IMR-90 (cell line): ENCODE results near the gene PARP6. TPM values are rescaled to one million over a fixed set of nuclear protein-coding genes. Genes with fewer than 3 reads are reported as not detected.

ENCODE experiments used
- ATAC-seq: fragments of 200-7000 bp; cut with Tn5 transposase; 2 replicates; pipeline ENCODE4 v1.9.1; 2020; ENCODE audit warnings: low read depth, mild to moderate bottlenecking, moderate library complexity
- BruUV-seq: library from RNA; stranded (reverse); fragments of 400-500 nt; replicated peaks from 2 replicates; lab custom pipeline; 2021; lab: Mats Ljungman, UMichigan
- CTCF ChIA-PET: fragments of 300-600 bp; formaldehyde crosslinking; extraction: SDS; loops from one replicate; lab custom pipeline; 2021; ENCODE audit warnings: antibody characterized with exemption; lab: Yijun Ruan, JAX
- POLR2A ChIA-PET: fragments of 300-600 bp; sonication (Branson Sonifier 250); formaldehyde crosslinking; loops from one replicate; lab custom pipeline; 2022; ENCODE audit warnings: antibody characterized with exemption; ENCODE audit not compliant: unreplicated experiment; lab: Charles Lee
- DNase-seq: peaks from one replicate; pipeline ENCODE4 v3.0.0; 2013
- H2AFZ ChIP-seq: replicated peaks from 2 replicates; pipeline ENCODE3; 2013; ENCODE audit warnings: low read length, mild to moderate bottlenecking; ENCODE audit not compliant: poor library complexity
- H2AK5ac ChIP-seq: 2 replicates; pipeline ENCODE4 v1.6.1; 2013; ENCODE audit warnings: low read depth, low read length, inconsistent platforms
- H2AK9ac ChIP-seq: replicated peaks from 2 replicates; pipeline ENCODE3; 2013; ENCODE audit warnings: mild to moderate bottlenecking, low read depth, low read length, moderate library complexity; ENCODE audit not compliant: poor library complexity
- H2BK120ac ChIP-seq: 2 replicates; pipeline ENCODE4 v1.6.1; 2013; ENCODE audit warnings: low read depth, low read length, inconsistent platforms
- H2BK15ac ChIP-seq: 3 replicates; pipeline ENCODE4 v1.6.1; 2013; ENCODE audit warnings: low read depth, low read length, inconsistent platforms
- H2BK20ac ChIP-seq: 2 replicates; pipeline ENCODE4 v1.6.1; 2013; ENCODE audit warnings: low read depth, mild to moderate bottlenecking, inconsistent platforms, low read length, moderate library complexity
- H2BK5ac ChIP-seq: 2 replicates; pipeline ENCODE4 v1.6.1; 2013; ENCODE audit warnings: mild to moderate bottlenecking, low read depth, low read length, inconsistent platforms; ENCODE audit not compliant: poor library complexity, severe bottlenecking
- H3K14ac ChIP-seq: replicated peaks from 2 replicates; pipeline ENCODE4 v1.6.1; 2013; ENCODE audit warnings: low read depth, low read length, inconsistent platforms
- H3K18ac ChIP-seq: 2 replicates; pipeline ENCODE4 v1.6.1; 2013; ENCODE audit warnings: low read depth, low read length, control low read depth
- H3K23ac ChIP-seq: 2 replicates; pipeline ENCODE4 v1.6.1; 2013; ENCODE audit warnings: low read depth, low read length, inconsistent platforms
- H3K27ac ChIP-seq: 2 replicates; pipeline ENCODE4 v1.5.1; 2013; ENCODE audit warnings: mild to moderate bottlenecking, control low read depth, low read length; ENCODE audit not compliant: insufficient read depth
- H3K27me3 ChIP-seq: 2 replicates; pipeline ENCODE4 v1.6.1; 2013; ENCODE audit warnings: low read length; ENCODE audit not compliant: control insufficient read depth, insufficient read depth
- H3K36me3 ChIP-seq: 2 replicates; pipeline ENCODE4 v1.6.1; 2013; ENCODE audit warnings: low read length, mixed read lengths; ENCODE audit not compliant: control insufficient read depth, insufficient read depth
- H3K4ac ChIP-seq: 2 replicates; pipeline ENCODE4 v1.6.1; 2013; ENCODE audit warnings: low read depth, low read length, inconsistent platforms
- H3K4me1 ChIP-seq: 2 replicates; pipeline ENCODE4 v1.6.1; 2013; ENCODE audit warnings: low read length, mixed read lengths; ENCODE audit not compliant: control insufficient read depth, insufficient read depth
- H3K4me2 ChIP-seq: 2 replicates; pipeline ENCODE4 v1.6.1; 2013; ENCODE audit warnings: low read depth, mild to moderate bottlenecking, control low read depth, low read length, moderate library complexity
- H3K4me3 ChIP-seq: 2 replicates; pipeline ENCODE4 v1.5.1; 2013; ENCODE audit warnings: low read depth, mild to moderate bottlenecking, control low read depth, low read length, moderate library complexity; ENCODE audit not compliant: insufficient read depth
- H3K56ac ChIP-seq: 2 replicates; pipeline ENCODE4 v1.6.1; 2013; ENCODE audit warnings: low read length, inconsistent platforms; ENCODE audit not compliant: insufficient read depth; ENCODE audit errors: extremely low read depth
- H3K79me1 ChIP-seq, 2 experiments: 2 replicates each; pipeline ENCODE4 v1.6.1; 2013; ENCODE audit warnings: low read length in 2 of 2, inconsistent platforms in 1 of 2, low read depth in 1 of 2
- H3K9ac ChIP-seq: 2 replicates; pipeline ENCODE4 v1.6.1; 2013; ENCODE audit warnings: low read depth, low read length, control low read depth
- H3K9me1 ChIP-seq: 2 replicates; pipeline ENCODE4 v1.6.1; 2013; ENCODE audit warnings: low read length, inconsistent platforms; ENCODE audit not compliant: insufficient read depth
- H3K9me3 ChIP-seq: 2 replicates; pipeline ENCODE4 v1.6.1; 2013; ENCODE audit warnings: low read length; ENCODE audit not compliant: control insufficient read depth, insufficient read depth
- H4K20me1 ChIP-seq: 2 replicates; pipeline ENCODE4 v1.6.1; 2013; ENCODE audit warnings: low read length, inconsistent platforms; ENCODE audit not compliant: insufficient read depth
- H4K5ac ChIP-seq: 2 replicates; pipeline ENCODE4 v1.6.1; 2013; ENCODE audit warnings: mild to moderate bottlenecking, low read depth, low read length, control low read depth
- H4K8ac ChIP-seq, 2 experiments: 2 replicates each; pipeline ENCODE4 v1.6.1; 2013; ENCODE audit warnings: low read depth in 2 of 2, low read length in 2 of 2, control low read depth in 1 of 2, inconsistent platforms in 1 of 2
- H4K91ac ChIP-seq: 2 replicates; pipeline ENCODE4 v1.6.1; 2013; ENCODE audit warnings: low read depth, low read length, inconsistent platforms; ENCODE audit not compliant: insufficient read depth
- CEBPB ChIP-seq: IDR thresholded peaks from 2 replicates; pipeline ENCODE4 v1.6.1; 2012; ENCODE audit warnings: low read depth, low read length, improper control_type of control experiment
- MAZ ChIP-seq: IDR thresholded peaks from 2 replicates; pipeline ENCODE4 v1.6.1; 2012; ENCODE audit warnings: low read depth, mild to moderate bottlenecking, low read length, improper control_type of control experiment, moderate library complexity, borderline replicate concordance
- WGBS, 2 experiments: methylation state at CpG; one replicate each; pipeline versions ENCODE4 v1.1.5 to v1.1.7; 2013; ENCODE audit warnings: missing lambda C conversion rate in 2 of 2; ENCODE audit not compliant: insufficient read length in 1 of 2; ENCODE audit errors: extremely low coverage in 2 of 2; 5-methylcytosine and 5-hydroxymethylcytosine counted together
- dilution Hi-C: fragments of 300-500 bp; cut with HindIII; formaldehyde crosslinking; loops from one replicate; pipeline ENCODE4 v1.14.3; 2018; ENCODE audit warnings: low sequenced_read_pairs; ENCODE audit not compliant: unreplicated experiment
- in situ Hi-C: fragments of 300-500 bp; cut with MboI; formaldehyde crosslinking; loops from 3 replicates; pipeline ENCODE4 v1.14.3; 2019; ENCODE audit warnings: low sequenced_read_pairs, inconsistent platforms, mixed read lengths
- intact Hi-C: fragments of 100-400 bp; cut with micrococcal nuclease; formaldehyde crosslinking; loops from 2 replicates; pipeline ENCODE4 v1.10.0; 2022
- polyA plus RNA-seq, 3 experiments: library from polyadenylated mRNA; depleted of rRNA; stranded (reverse); fragments of >200 nt; gene quantifications; 2 replicates each; pipeline ENCODE4 v1.2.3, GENCODE V29; 2012; ENCODE audit warnings: low replicate concordance in 1 of 3
- total RNA-seq: library from RNA; depleted of rRNA; stranded (reverse); fragments of >200 nt; gene quantifications from 2 replicates; pipeline ENCODE4 v1.2.3, GENCODE V29; 2012

PARP6 gene
- total and polyA plus RNA-seq, 2 of the 4 experiments (the other 2 are of a cell fraction): 13.4 to 45.1 TPM

GRCh38 chr15:72252663-72253299, 19.6 kb downstream of the PARP6 start:
- Histone ChIP-seq H4K5ac (no peak overlapping the region), H3K56ac (no peak overlapping the region), H3K79me1 (peaks cover 3 to 4% of the 10 kb centered on the region in 2 experiments; a peak in 2 of 4 replicates), H2BK15ac (no peak overlapping the region), H3K9me1 (peaks cover 3% of the 10 kb centered on the region; the same call in 1 of the 2 replicates), H3K4me2 (no peak overlapping the region), H3K4me3 (no peak overlapping the region), H3K14ac (no peak overlapping the region), H4K8ac (no peak overlapping the region), H2BK120ac (no peak overlapping the region), H2BK20ac (no peak overlapping the region), H3K23ac (no peak overlapping the region), H2AK9ac (no peak overlapping the region), H3K4me1 (no peaks in the 10 kb centered on the region), H3K36me3 (peaks cover 47% of the 10 kb centered on the region), H2BK5ac (no peak overlapping the region), H3K9me3 (no peaks in the 10 kb centered on the region), H3K18ac (no peak overlapping the region), H3K27me3 (no peaks in the 10 kb centered on the region), H2AK5ac (no peak overlapping the region), H3K27ac (no peak overlapping the region), H3K4ac (no peak overlapping the region), H2AFZ (no peak overlapping the region), H4K91ac (no peak overlapping the region), H3K9ac (no peak overlapping the region), H4K20me1 (no peaks in the 10 kb centered on the region)
- DNase-seq: no peak
- no TSS peak for BruUV-seq
- dilution Hi-C loops: no loop called here
- WGBS, 2 experiments: 91% methylated on average over 5 of the region's 10 CpGs; no CpG with 5 or more reads in 1 of the 2 experiments
- no peak for ATAC-seq
- in situ Hi-C loops: no loop called here
- POLR2A ChIA-PET: no interaction called here
- intact Hi-C loops: no loop called here
- no peak for TF ChIP-seq MAZ
- TF ChIP-seq CEBPB: peak; percentile 75
- CTCF ChIA-PET: no interaction called here
